HG02884 (cell line): ENCODE results near the gene NOS1AP.

Experiments used
- ATAC-seq: cut with Tn5 transposase; IDR thresholded peaks from one replicate; pipeline ENCODE4 v1.9.1; 2021; ENCODE audit warnings: mild to moderate bottlenecking, moderate library complexity; ENCODE audit not compliant: unreplicated experiment

The NOS1AP gene

DNA sequence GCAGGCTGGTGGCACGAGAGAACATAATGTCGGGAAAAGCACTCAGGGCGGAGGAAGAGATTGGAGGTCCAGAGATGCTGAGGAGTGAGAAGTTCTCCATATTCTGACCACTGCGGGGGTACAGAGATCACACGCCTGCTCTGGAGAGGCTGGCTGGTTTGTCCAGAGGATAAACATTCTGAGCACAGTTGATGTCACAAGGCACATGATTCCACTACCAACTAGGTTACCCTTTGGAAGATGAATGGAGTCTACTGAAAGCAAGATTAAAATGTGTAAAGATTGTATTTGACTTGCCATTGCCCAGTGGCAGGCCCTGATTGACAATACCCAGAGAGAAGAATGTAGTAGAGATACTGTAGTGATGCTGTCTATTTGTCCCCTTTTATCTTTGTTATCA is 307.2 kb downstream of the NOS1AP start, which contains the start of gene SPATA46:
Gene SPATA46 (minus strand): TSS at position 164 of the 400 bp plus-strand sequence. CDS start 64 bp downstream, at position 100.
- ATAC-seq: no peak

DNA sequence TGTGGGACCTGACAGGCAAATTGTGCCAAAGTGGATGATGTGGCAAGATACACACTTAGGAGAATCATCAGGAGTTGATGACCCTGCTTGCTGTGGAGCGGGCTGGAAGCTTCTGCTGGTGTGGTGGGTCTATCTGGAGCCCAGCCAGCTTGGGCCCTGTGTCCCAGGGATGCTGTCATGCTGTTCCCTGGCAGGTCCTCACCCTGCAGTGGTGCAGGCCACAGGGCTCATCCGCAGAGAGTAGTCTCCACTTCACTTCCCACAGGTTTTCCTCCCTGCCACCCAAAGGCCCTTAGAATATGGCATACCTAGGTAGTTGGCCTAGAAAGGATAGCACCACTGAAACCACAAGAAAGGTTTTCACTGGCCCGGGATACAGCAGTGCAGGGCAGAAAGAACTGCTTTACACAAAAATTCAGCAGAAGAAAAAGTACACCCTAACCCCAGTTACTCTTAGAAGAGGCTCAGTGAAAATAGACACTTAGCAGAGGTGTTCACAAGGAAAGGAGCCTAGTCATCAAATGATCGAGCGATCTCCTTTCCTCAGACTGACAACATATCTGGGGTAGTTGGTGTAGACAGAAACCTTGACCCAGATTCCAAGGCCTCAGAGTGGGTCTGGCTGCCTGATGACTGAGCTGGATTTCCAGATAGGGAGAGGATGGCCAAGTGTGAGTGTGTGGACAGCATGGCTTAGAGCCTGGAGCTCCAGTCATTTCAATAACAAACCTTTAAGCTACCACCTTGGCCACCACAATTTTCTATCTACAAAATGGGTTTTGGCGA is 310.8 kb downstream of the NOS1AP start:
- ATAC-seq: no peak

GRCh38 chr1:162381383-162381782 is 311.9 kb downstream of the NOS1AP start, which contains the start of gene C1orf226:
C1orf226 (plus strand) TSS chr1:162381728; CDS start chr1:162381902, 174 bp downstream.
- ATAC-seq: no peak

GRCh38 chr1:162381941-162382750 is 312.7 kb downstream of the NOS1AP start:
- no peak for ATAC-seq

GRCh38 chr1:162383091-162383490 is 313.6 kb downstream of the NOS1AP start:
- no peak for ATAC-seq

GRCh38 chr1:162383516-162383915 is 314.0 kb downstream of the NOS1AP start:
- no peak for ATAC-seq

GRCh38 chr1:162384116-162384515 is 314.6 kb downstream of the NOS1AP start:
- ATAC-seq: no peak

- no peak for ATAC-seq
These were observed 315.2 kb downstream of the NOS1AP start for GRCh38 chr1:162384601-162385279.

GRCh38 chr1:162385280-162385623 is 315.8 kb downstream of the NOS1AP start:
- no peak for ATAC-seq

- no peak for ATAC-seq
These were observed 316.2 kb downstream of the NOS1AP start for GRCh38 chr1:162385702-162386101.

DNA sequence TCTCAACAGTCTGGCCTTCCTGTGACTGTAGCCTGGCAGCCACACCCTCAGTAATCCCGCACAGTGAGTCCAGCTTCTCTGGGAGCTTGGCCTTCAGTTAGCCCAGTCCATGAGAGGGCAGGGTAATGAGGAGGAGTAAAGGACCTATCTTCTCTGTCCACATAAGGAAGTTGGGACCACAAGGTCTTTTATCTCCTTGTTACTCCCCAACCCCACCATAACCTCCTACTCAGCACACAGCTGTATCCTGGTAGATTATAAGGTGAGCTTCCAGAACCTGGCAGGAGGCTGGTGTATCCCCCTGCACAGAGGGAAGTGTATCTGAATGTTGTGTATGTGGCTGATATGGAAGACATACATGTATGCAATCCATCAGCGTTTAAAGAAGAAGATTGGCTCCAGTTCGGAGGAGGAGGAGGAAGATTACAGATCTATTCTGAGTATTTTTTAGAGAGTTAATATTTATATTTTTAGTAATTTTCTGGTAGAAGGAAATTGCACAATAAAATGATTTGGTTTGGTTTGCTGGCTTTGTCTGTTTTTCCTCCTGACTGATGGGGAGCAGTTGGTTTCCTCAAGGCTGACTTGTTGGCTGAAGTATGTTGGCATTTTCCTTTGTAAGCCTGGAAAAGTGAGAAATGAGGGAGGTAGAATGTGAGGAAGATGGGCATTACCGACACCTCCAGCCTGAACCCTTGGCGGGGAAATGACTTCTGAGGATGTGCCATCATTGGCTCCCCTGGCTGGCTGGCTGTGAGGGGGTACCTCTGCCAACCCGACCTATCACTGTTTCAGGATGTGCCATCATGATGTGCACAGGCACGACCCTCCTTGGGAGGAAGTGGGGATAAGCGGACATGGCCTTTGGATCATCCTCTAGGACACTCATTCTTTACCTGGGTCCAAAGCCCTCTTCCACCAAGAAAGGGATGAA is 317.1 kb downstream of the NOS1AP start:
- ATAC-seq: no peak

DNA sequence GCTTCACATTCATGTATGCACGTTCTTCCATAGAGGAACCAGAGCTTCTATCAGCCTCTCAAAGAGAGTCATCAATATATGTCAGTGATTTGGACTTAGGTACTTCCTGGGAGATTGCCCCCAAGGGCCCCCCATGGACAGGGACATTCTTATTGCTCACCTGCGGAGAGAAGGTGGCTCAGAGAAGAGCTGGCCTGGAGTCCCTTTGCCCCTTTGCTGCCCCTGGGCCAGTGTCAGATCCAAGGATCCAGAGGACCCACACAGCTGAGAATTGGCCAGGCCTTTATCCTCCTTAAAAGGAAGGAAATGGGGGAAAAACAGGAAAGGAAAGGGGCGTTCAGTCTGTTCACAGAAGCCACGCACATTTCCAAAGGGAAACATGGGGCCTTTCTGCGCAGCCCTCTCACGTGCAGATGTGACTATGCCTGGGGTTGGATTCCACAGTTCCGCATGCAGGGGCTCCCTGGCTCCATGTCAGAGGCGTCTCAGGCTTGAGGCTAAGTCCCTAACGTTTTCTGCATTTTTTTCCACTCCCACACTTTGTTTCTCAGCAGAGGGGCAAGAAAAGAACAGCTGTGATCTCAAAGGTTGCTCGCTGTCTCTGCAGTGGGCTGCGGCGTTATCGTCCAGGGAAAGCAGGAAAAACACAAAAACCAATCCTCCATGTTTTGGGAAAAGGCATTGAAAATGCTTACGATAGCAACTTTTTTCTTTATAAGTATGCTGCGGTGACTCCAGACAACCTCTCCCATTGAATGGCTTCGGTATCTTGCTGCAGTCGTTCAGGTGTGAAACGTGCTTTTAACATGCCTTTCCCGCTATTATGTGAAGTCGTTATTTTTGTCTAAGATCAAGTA is 318.0 kb downstream of the NOS1AP start:
- ATAC-seq: no peak

- ATAC-seq: no peak
These were observed 318.6 kb downstream of the NOS1AP start for GRCh38 chr1:162388083-162388594.

- ATAC-seq: no peak
These were observed 319.1 kb downstream of the NOS1AP start for GRCh38 chr1:162388615-162389014.

DNA sequence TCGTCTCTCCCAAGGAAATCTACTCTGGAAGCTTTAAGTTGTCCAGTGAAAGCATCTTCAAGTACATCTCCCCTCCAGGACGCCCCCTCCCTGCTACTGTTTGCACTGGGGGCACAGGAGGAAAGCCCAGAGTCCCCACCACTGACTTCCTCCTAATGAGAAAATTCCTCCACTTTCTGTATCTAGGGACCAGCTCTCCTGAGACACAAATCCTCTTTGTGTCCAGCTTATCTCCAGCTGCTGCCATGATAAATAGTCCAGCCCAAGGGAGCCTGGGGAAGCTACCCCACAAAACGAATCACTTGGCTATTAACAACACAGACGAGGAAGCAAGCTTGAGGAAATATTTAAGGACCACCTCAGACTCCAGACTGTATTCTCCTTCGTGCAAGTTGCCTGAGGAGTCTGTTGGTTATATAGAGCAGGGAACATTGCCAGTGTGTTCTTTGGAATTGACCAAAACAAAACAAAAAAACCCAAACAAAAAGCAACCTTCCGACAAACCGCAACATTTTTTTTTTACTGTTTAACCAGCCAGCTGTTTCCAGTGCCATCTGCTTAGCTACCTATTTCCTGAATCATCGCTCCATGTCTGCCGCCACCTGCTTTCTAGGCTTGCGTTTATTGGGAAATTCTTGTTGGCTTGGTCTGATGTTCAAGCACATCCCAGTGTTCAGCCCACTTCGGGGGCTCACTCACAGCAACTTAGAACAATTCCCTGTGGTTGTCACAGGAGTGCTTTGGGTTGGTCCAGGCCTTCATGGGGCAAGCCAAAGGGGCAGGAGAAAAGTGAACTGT is 319.7 kb downstream of the NOS1AP start:
- ATAC-seq: no peak

DNA sequence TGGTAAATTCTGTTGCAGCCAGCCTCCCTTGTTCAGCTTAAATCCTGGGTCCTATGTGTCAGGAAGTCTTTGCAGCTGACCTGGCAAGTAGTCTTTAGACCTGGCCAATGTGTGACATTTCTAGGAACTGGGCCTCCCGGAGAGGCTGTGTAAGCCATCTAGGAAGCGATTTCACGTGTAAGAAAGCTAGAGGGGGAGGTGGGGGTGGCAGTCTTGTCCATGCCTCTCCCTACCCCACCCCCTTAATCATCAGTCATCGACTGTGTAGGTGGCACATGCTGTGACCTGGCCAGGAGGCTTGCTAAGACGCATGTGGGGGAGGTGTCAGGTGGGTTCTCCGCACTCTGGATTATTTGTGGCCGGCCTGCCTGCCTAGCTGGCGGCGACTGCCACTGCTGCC is 320.5 kb downstream of the NOS1AP start:
- no peak for ATAC-seq

- ATAC-seq: no peak
These were observed 321.1 kb downstream of the NOS1AP start for GRCh38 chr1:162390396-162391185.
